H9 (cell line): ENCODE measurements around the gene NPDC1. TPM values are rescaled to one million over a fixed set of nuclear protein-coding genes. Genes with fewer than 3 reads are reported as not detected.

Experiments used
- DNase-seq: peaks from one replicate; pipeline ENCODE4 v3.0.0-alpha.2; 2017
- H2AFZ ChIP-seq: one replicate; pipeline ENCODE4 v1.6.1; 2013; ENCODE audit warnings: mild to moderate bottlenecking, low read length, control low read depth, moderate library complexity
- H2AK5ac ChIP-seq: 2 replicates; pipeline ENCODE4 v1.6.1; 2013; ENCODE audit warnings: low read length, control low read depth, mixed read lengths; ENCODE audit not compliant: insufficient read length
- H2BK120ac ChIP-seq: one replicate; pipeline ENCODE4 v1.6.1; 2013; ENCODE audit warnings: low read depth, mild to moderate bottlenecking, low read length, control low read depth, inconsistent platforms; ENCODE audit not compliant: poor library complexity, severe bottlenecking
- H2BK12ac ChIP-seq: 2 replicates; pipeline ENCODE4 v1.6.1; 2013; ENCODE audit warnings: low read length, control low read depth, mixed read lengths, low read depth; ENCODE audit not compliant: insufficient read length
- H2BK15ac ChIP-seq: 2 replicates; pipeline ENCODE4 v1.6.1; 2013; ENCODE audit warnings: low read depth, low read length, control low read depth
- H2BK20ac ChIP-seq: one replicate; pipeline ENCODE4 v1.6.1; 2013; ENCODE audit warnings: low read depth, mild to moderate bottlenecking, low read length, control low read depth, inconsistent platforms; ENCODE audit not compliant: poor library complexity, severe bottlenecking
- H2BK5ac ChIP-seq: 2 replicates; pipeline ENCODE4 v1.6.1; 2013; ENCODE audit warnings: low read length, control low read depth, mixed read lengths; ENCODE audit not compliant: insufficient read length
- H3K14ac ChIP-seq: 2 replicates; pipeline ENCODE4 v1.6.1; 2013; ENCODE audit warnings: low read length, control low read depth; ENCODE audit not compliant: insufficient read depth
- H3K18ac ChIP-seq: 2 replicates; pipeline ENCODE4 v1.6.1; 2013; ENCODE audit warnings: low read depth, mild to moderate bottlenecking, mixed read lengths, low read length, control low read depth; ENCODE audit not compliant: insufficient read length
- H3K23ac ChIP-seq: 2 replicates; pipeline ENCODE4 v1.6.1; 2013; ENCODE audit warnings: low read length, control low read depth, mixed read lengths, low read depth; ENCODE audit not compliant: insufficient read length
- H3K23me2 ChIP-seq: 2 replicates; pipeline ENCODE4 v1.6.1; 2013; ENCODE audit warnings: low read depth, mild to moderate bottlenecking, mixed read lengths, low read length, control low read depth; ENCODE audit not compliant: insufficient read length, poor library complexity, severe bottlenecking
- H3K27ac ChIP-seq: 2 replicates; pipeline ENCODE4 v1.5.1; 2013; ENCODE audit warnings: low read length, control low read depth, mixed read lengths, low read depth; ENCODE audit not compliant: insufficient read length
- H3K27me3 ChIP-seq: 2 replicates; pipeline ENCODE4 v1.6.1; 2013; ENCODE audit warnings: low read length, control low read depth, inconsistent platforms; ENCODE audit not compliant: insufficient read depth
- H3K4ac ChIP-seq: 2 replicates; pipeline ENCODE4 v1.6.1; 2013; ENCODE audit warnings: low read depth, mild to moderate bottlenecking, control low read depth, inconsistent platforms, low read length, moderate library complexity
- H3K4me1 ChIP-seq: 2 replicates; pipeline ENCODE4 v1.6.1; 2013; ENCODE audit warnings: low read length, control low read depth, inconsistent platforms; ENCODE audit not compliant: insufficient read depth
- H3K4me2 ChIP-seq: 2 replicates; pipeline ENCODE4 v1.6.1; 2013; ENCODE audit warnings: low read length, control low read depth, mixed read lengths; ENCODE audit not compliant: insufficient read length, insufficient read depth
- H3K56ac ChIP-seq: 2 replicates; pipeline ENCODE4 v1.6.1; 2013; ENCODE audit warnings: low read depth, mild to moderate bottlenecking, mixed read lengths, low read length, control low read depth; ENCODE audit not compliant: insufficient read length
- H3K79me1 ChIP-seq: 2 replicates; pipeline ENCODE4 v1.6.1; 2013; ENCODE audit warnings: low read depth, mild to moderate bottlenecking, moderate library complexity, low read length, control low read depth, inconsistent platforms; ENCODE audit not compliant: insufficient read depth, poor library complexity, severe bottlenecking
- H3K79me2 ChIP-seq: 2 replicates; pipeline ENCODE4 v1.6.1; 2013; ENCODE audit warnings: low read length, control low read depth, inconsistent platforms; ENCODE audit not compliant: insufficient read depth
- H3K9ac ChIP-seq: 2 replicates; pipeline ENCODE4 v1.6.1; 2013; ENCODE audit warnings: low read length, control low read depth, mixed read lengths; ENCODE audit not compliant: insufficient read length; ENCODE audit errors: extremely low read depth
- H3K9me3 ChIP-seq: one replicate; pipeline ENCODE4 v1.6.1; 2013; ENCODE audit warnings: low read depth, low read length, inconsistent platforms; ENCODE audit not compliant: control insufficient read depth
- H3T11ph ChIP-seq: one replicate; pipeline ENCODE4 v1.6.1; 2013; ENCODE audit warnings: mild to moderate bottlenecking, low read length, control low read depth, inconsistent platforms
- H4K20me1 ChIP-seq: one replicate; pipeline ENCODE4 v1.6.1; 2013; ENCODE audit not compliant: control insufficient read depth, insufficient read length, insufficient read depth
- H4K5ac ChIP-seq: 2 replicates; pipeline ENCODE4 v1.6.1; 2013; ENCODE audit warnings: low read depth, mild to moderate bottlenecking, mixed read lengths, low read length, control low read depth; ENCODE audit not compliant: insufficient read length
- H4K8ac ChIP-seq: replicated peaks from 2 replicates; pipeline ENCODE4 v1.6.1; 2013; ENCODE audit warnings: low read length, control low read depth, mixed read lengths, low read depth; ENCODE audit not compliant: insufficient read length
- H4K91ac ChIP-seq: 2 replicates; pipeline ENCODE4 v1.6.1; 2013; ENCODE audit warnings: low read depth, mild to moderate bottlenecking, moderate library complexity, mixed read lengths, low read length, control low read depth; ENCODE audit not compliant: insufficient read length
- H3K27ac Mint-ChIP-seq, 3 experiments: 2 replicates in 2 of 3; 3 replicates in 1 of 3; pipeline ENCODE4 v1.8.0; 2020 to 2021; ENCODE audit warnings: mixed read lengths in 3 of 3, mild to moderate bottlenecking in 1 of 3, moderate library complexity in 1 of 3
- H3K27me3 Mint-ChIP-seq: 2 replicates; pipeline ENCODE4 v1.8.0; 2021; ENCODE audit warnings: low read depth, mild to moderate bottlenecking, moderate library complexity, mixed read lengths
- H3K36me3 Mint-ChIP-seq, 3 experiments: 2 replicates in 2 of 3; 3 replicates in 1 of 3; pipeline ENCODE4 v1.8.0; 2020 to 2021; ENCODE audit warnings: low read depth in 3 of 3, mixed read lengths in 3 of 3; ENCODE audit not compliant: insufficient read depth in 1 of 3
- H3K4me1 Mint-ChIP-seq, 2 experiments: 2 replicates each; pipeline ENCODE4 v1.8.0; 2020; ENCODE audit warnings: mixed read lengths in 2 of 2
- H3K4me3 Mint-ChIP-seq, 2 experiments: 2 replicates in 1 of 2; 3 replicates in 1 of 2; pipeline ENCODE4 v1.8.0; 2020 to 2021; ENCODE audit warnings: mild to moderate bottlenecking in 2 of 2, mixed read lengths in 2 of 2, moderate library complexity in 1 of 2
- H3K9me3 Mint-ChIP-seq, 2 experiments: 2 replicates in 1 of 2; 3 replicates in 1 of 2; pipeline ENCODE4 v1.8.0; 2020; ENCODE audit warnings: mild to moderate bottlenecking in 2 of 2, mixed read lengths in 2 of 2, moderate library complexity in 1 of 2
- CTCF ChIP-seq: fragments of 200-600 bp; sonication (generic); conservative IDR thresholded peaks from 3 replicates; pipeline ENCODE4 v1.8.0; 2021; ENCODE audit warnings: antibody characterized with exemption, mild to moderate bottlenecking
- WGBS: extraction: QIAGEN DNeasy Blood & Tissue Kit; methylation state at CpG from one replicate; pipeline ENCODE4 v1.1.7; 2013; ENCODE audit warnings: missing lambda C conversion rate, low lambda C conversion rate, mixed read lengths; ENCODE audit not compliant: insufficient read length; ENCODE audit errors: extremely low coverage; 5-methylcytosine and 5-hydroxymethylcytosine counted together
- total RNA-seq: library from RNA; stranded (reverse); gene quantifications from 2 replicates; pipeline ENCODE4 v1.2.1, GENCODE V29; 2021

Gene NPDC1
- total RNA-seq, 1 experiment from 2014 or later: 57.6 TPM

DNA sequence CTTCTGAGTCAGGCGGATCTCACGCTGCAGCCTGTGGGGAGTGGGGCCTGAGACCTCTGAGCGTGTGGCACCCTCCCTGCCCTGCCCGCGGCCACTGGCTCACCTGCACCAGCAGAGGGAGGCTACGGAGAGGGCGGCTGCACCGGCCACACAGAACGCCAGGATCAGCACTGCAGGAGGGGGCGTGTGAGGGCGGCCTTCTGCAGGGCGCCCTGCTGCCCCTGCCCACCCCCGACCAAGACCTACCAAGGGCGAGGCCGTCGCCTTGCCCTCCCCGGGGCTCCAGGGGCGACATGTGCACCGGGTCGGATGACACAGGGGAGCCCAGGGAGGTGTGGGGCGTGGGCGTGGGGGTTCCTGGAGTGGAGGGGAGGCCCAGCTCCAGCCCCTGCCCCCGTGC lies 5.4 kb downstream of the NPDC1 start:
- H3K4me1 Mint-ChIP-seq: peaks cover 5 to 6% of the 10 kb centered on the region in 2 experiments
- H4K5ac ChIP-seq: no peak overlapping the region

More for the DNA sequence above, 5.4 kb downstream of the NPDC1 start:
- Histone ChIP-seq H3K23me2 (peaks cover 6% of the 10 kb centered on the region), H3K4me1 (no peaks in the 10 kb centered on the region), H3K9me3 (no peaks in the 10 kb centered on the region), H3T11ph (no peak overlapping the region), H2BK120ac (no peak overlapping the region), H3K56ac (no peak overlapping the region), H3K79me1 (no peaks in the 10 kb centered on the region), H3K79me2 (peaks cover 2% of the 10 kb centered on the region; the same call in 1 of the 2 replicates), H2AK5ac (no peak overlapping the region), H2BK20ac (no peak overlapping the region), H2BK12ac (no peak overlapping the region), H3K18ac (no peak overlapping the region), H3K27ac (no peak overlapping the region), H2BK5ac (no peak overlapping the region), H3K23ac (no peak overlapping the region), H4K20me1 (no peaks in the 10 kb centered on the region), H3K9ac (no peak overlapping the region), H3K14ac (no peak overlapping the region), H3K4ac (no peak overlapping the region), H4K8ac (no peak overlapping the region), H2AFZ (no peak overlapping the region), H3K4me2 (no peak overlapping the region), H4K91ac (no peak overlapping the region), H3K27me3 (no peaks in the 10 kb centered on the region; the same call in 1 of the 2 replicates), H2BK15ac (no peak overlapping the region)
- H3K4me3 Mint-ChIP-seq: no peak overlapping the region
- no peak for DNase-seq
- TF ChIP-seq CTCF: no peak
- H3K27ac Mint-ChIP-seq: no peak overlapping the region
- WGBS: no CpG with 5 or more reads among the region's 23 CpGs
- peaks cover 10% of the 10 kb centered on the region for H3K27me3 Mint-ChIP-seq
- no peaks in the 10 kb centered on the region for H3K9me3 Mint-ChIP-seq
- peaks cover 0 to 14% (median 5%) of the 10 kb centered on the region in 3 experiments; a peak in 5 of 7 replicates for H3K36me3 Mint-ChIP-seq
